ENCODE measurements around the gene HNF1B.

The HNF1B gene

DNA sequence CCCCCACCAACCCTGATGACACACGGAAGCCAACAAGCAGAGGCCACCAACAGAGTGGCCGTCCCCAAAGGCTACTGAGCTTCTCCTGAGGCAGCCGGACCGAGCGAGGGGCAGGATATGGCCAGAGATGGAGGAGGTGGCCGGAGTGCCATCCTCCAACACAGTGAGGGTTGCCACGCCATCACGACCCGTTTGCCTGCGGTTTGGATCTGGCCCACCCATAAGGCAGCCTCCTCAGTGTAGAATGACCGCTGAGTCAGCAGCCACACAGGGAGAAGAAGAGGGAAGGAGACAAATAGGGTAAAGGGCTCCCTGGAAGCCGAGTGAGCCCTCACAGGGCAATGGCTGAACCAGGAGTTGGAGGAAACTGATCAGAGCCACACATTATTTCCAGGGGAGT is 13.8 kb downstream of the HNF1B start:
- DNase-seq, result no peak

DNA sequence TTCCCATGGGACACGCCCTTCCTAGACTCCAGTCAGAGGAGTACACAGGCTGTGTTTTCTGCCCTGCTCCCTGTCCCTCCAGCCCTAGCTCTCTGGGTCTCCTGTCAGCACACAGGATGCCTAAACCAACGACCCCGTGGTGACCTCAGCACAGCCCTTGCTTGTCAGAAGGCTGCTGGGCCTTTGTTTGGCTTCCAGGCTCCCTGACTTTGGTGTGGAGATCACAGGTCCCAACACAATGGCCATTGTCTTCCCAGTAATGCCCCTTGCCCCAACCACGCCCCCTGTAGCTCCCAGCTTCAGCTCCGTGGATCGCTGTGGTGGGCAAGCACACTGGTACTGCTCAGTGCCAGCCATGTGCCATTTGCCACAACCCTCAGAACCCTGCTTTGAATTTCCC is 15.0 kb downstream of the HNF1B start:
- no peak for DNase-seq

DNA sequence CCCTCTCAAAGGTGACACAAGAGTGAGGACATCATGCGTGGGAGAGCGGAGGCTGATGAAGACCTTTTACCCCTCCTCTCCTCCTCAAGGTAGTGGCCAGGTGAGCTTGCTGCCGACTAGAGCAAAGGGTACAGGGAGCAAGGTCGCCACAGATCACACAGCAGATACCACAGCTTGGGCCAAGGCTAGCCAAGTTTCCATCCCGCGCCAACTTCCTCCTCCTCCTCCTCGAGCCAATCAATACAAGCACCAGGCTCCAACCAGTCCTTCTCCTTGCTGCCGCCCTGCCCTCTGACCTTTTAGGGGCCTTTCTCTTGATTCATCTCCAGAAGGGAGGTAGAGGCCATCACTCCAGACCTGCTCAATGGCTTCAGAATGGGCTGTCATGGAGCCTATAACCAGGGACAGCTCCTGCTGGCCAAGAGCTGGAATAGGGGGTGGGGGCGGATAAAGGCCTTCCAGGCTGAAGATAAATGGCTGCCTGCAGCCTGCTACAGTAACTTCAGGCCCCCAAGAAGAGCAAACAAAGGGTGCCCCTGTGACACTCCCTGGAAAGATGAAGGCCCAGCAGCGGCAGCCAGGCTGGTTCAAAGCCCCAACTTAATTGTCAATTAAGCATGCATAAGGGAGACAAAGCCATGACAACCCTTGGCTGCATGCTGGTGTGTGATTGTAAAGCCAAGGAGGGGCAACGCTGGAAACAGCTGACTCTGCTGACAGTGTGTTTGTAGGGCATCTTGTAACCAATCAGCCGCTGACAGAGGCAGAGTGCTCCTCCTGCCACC is 17.8 kb downstream of the HNF1B start:
- no peak for DNase-seq

DNA sequence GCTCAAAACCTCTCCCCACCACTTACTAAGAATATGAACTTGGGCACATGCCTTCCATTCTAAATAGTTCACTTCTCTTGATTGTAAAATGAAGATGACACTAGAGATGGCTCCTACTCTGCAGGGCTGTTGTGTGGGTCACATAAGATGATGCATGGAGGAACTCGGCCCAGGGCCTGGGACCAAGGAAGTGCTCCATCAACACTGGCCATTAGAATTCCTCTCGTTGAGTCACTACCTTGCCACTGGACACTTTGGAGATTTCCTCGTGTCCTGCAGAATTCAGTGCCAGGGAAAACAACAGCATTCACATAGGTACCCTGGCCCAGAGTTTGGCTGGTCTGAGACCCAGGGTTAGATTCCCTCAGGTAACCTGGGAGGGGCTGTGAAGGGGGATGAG is 18.6 kb downstream of the HNF1B start:
- no peak for DNase-seq

GRCh38 chr17:37725601-37726146 is 19.2 kb downstream of the HNF1B start:
- DNase-seq, result no peak

DNA sequence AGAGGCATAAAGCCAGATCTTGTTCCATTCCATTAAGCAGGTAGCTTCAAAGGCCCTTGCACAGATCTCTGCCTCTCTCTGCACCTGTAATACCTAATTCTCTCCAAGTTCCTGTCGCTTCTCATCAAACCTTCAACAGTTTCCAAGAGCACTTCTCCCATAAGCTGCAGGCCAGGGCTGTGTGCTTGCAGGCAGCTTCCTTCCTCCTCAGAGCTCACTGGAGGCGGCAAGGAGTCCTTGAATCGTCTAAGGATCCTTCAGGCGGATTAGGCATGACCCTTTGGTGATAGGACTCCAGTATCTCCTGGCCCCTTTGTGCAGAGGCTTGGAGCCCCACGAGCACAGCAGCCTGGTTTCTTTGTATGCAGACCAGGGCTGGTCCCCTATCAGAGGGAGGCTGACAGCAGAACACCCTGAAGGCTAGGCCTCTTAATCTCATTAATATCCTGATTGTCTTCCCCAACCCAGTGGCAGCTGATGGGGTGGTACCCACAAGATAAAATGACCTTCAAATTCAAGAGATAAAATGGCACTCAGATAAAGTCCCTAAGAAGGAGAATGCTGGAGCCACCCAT is 19.8 kb downstream of the HNF1B start:
- no peak for DNase-seq

GRCh38 chr17:37720989-37721388 is 23.9 kb downstream of the HNF1B start:
- no peak for DNase-seq

- no peak for DNase-seq
Measured at GRCh38 chr17:37719866-37720265, 25.0 kb downstream of the HNF1B start.

- DNase-seq, result no peak
Measured at GRCh38 chr17:37718324-37719048, 26.4 kb downstream of the HNF1B start.

GRCh38 chr17:37717627-37718323 is 27.1 kb downstream of the HNF1B start:
- DNase-seq, result no peak

- no peak for DNase-seq
Measured at GRCh38 chr17:37714897-37715296, 30.0 kb downstream of the HNF1B start.

GRCh38 chr17:37713624-37714023 is 31.2 kb downstream of the HNF1B start:
- DNase-seq, result peak; percentile 0

- DNase-seq, result peak; percentile 0
Measured at GRCh38 chr17:37713028-37713431, 31.8 kb downstream of the HNF1B start.

DNA sequence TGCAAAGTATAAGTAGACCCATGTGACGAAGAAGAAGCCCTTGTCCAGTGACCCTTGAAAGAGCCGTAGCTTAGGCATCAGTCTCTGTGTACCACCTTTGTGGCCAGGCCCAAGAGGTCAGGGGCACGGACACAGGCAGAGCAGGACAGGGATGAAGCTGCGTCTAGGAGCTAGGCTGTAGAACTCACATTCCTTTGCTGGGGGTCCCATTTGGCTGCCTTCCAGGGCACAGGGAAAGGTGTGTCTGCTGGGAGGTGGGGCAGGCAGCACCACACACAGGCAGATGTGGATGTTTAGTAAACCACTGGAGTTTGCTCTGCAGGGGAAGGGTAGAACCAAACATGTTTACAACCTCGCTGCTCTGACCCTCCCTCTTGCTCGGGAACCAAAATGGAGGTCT is 33.7 kb downstream of the HNF1B start:
- DNase-seq, result no peak

GRCh38 chr17:37710344-37710886 is 34.4 kb downstream of the HNF1B start:
- DNase-seq, result peak; percentile 70

DNA sequence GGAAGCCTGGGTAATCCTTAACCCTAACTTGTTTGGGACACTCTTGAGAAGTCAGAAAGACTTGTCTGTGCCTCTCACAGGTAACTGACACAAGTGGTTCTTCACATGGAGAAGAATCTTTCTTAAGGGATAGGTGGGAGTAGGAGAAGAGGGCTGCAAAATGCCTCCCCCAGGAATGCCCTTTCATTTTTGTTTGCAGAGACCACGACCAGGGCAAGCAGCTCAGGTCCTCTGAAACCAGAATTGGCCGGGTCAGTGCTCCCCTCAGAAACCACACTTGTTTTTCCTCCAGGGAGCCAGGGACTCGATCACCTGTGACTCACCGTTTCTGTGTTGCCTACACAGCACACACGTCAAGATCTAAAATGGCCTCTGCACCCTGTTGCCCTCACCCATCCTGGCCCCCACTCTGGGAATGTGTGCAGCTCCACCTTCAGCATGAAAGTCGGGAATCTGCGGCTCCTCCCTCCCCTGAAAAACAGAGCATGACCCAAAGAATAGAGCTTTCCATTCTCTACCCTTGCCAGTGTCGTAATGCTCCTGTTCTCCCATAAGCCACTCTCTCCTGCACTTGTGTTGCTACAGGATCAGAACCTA is 36.1 kb downstream of the HNF1B start:
- no peak for DNase-seq

DNA sequence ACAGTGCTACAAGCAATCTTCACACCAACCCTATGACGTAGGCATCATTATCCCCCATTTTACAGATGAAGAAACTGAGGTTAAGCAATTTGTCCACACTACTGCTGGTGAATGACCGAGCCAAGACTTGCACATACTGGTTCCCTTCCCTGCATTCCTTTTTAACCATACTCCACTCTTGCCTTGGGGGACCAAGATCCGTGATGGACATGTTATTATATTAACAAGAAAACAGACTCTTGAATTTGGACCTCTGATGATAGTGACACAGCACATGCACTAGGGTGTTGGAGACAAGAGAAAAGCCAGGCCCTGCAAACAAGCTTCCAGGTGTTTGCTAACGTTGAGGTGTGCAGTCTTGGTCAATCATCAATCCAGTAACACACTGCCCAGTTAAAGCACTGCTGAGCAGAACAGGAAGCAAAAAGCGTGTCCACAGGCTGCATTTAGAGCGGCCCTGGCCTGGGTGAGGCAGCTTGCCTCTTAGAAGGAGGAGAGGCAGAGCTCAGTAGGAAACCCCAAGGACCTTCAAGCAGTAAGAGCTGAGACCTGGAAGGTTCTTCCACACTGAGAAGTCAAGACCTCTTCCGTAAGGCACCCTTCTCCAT is 36.7 kb downstream of the HNF1B start:
- DNase-seq, result no peak

DNA sequence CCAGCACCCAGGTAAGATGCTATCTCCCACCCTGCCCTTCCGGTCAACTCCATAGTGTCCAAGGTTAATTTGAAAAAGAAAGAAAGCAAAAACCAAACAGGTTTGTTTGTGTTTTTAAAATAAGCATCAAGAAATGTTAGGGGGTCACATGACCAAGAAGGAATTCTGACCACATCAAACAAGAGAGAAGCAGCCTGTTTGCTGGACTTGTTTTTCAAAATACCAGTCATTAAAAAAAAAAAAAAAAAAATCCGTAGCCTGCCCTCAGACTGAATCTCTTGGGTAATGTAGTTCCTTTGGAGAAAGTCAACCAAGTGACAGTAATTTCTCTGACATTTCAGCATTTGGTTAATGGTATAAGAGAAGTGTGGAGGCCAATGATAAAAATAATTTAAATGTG is 38.4 kb downstream of the HNF1B start:
- no peak for DNase-seq

DNA sequence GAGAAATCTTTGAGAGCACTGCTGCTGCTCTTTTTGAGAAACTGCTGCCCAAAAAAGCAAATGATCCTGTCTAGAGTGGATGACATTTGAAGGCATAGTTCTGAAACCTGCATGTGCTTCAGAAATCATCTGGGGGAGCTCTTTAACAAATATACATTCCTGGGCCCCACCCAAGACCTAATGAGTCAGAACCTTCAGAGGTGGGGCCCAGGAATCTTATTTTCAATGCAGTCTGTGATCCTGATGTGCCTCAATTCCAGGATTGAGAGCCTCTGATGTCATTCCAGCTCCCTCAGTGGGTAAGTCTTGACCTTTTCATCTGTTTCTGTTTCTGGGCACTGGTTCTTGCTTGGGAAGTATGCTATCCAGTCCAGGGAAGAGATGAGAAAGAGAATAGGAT is 42.3 kb downstream of the HNF1B start:
- DNase-seq, result no peak

DNA sequence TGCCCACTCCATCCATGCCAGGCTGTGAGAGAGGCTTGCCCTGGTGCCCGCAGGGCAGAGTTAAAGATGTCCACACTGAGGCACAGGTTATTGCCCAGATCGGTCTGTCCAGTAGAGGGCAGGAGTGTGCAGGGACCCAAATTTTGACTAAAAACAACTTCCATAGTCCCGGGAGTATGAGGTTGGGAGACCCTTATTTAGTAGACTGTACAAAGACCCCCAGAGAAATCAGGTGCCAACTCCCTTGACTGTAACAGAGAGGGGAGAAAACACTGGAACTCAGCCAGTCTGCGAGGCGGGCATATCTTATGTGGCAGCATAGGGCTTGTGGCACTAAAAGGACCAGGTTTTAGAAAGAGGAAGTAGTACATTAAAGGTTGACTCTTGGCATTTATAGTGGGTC is 43.4 kb downstream of the HNF1B start:
- peak; percentile 4 for DNase-seq

- no peak for DNase-seq
Measured at GRCh38 chr17:37700881-37701280, 44.0 kb downstream of the HNF1B start.
